ENCODE data around the gene ACAD9. TPM values are rescaled to one million over a fixed set of nuclear protein-coding genes. Genes with fewer than 3 reads are reported as not detected.
A peak's percentile ranks its signal among the peaks of the same experiment; 100 is the strongest.

Gene ACAD9
- total RNA-seq, 5 donors from 2014 or later (not counting 1 experiment from before 2014, with no cell fraction given): 45.1 to 91.5 (median 54.3) TPM

DNA sequence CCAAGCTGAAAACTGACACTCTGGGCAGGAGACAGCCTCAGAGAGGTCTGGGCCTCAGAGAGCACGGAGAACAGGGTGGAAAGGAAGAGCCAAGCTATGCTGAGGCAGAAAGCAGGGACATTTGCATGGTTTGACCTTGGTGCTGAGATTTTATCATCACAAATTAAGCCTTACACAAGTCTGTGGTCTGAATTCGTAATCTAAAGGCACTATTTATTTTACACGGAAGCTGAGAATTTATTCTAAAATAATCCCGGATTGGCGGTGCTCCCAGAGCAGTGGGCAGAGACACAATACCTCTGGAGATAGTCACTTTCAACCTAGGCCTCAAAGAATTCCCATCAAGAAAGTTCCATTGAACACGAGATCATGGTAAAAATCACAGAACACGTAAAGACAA lies 67.0 kb downstream of the ACAD9 start:
- ChIA-PET POLR2A (interaction anchor here in 1 of 2 donors (0.7 kb wide), 1 partner anchor 46 kb away, joined by 4 read pairs; no protein-coding TSS in a partner anchor), CTCF (interaction anchor here in 1 of 2 donors (0.5 kb wide), 1 partner anchor 199 kb away, joined by 3 read pairs; no protein-coding TSS in a partner anchor)
- H3K36me3 ChIP-seq (ENCODE audit: control insufficient read depth in 2 of 2, extremely low read depth in 1 of 2, insufficient read depth in 1 of 2, low read length in 1 of 2): no peaks in the 10 kb centered on the region
- ATAC-seq (replicated peaks in 1 of 4) (no peak), DNase-seq (no peak)
- Mint-ChIP-seq H3K4me3 (no peak overlapping the region), H3K9me3 (no peaks in the 10 kb centered on the region), H3K36me3 (no peaks in the 10 kb centered on the region), H3K27me3 (peaks cover 5 to 9% of the 10 kb centered on the region in 2 donors), H3K4me1 (no peaks in the 10 kb centered on the region), H3K27ac (no peak overlapping the region)
- no peaks in the 10 kb centered on the region for H3K4me1 ChIP-seq (ENCODE audit: control insufficient read depth in 1 of 2, extremely low read depth in 1 of 2, insufficient read depth in 2 of 2, low read length in 2 of 2)
- WGBS (ENCODE audit: insufficient coverage): 91% methylated on average over 5 of the region's 7 CpGs
- no peak overlapping the region for H3K4me3 ChIP-seq (ENCODE audit: control insufficient read depth in 1 of 2, extremely low read depth in 1 of 2, low read length in 1 of 2)
- H3K27ac ChIP-seq (ENCODE audit: low read length): no peak overlapping the region
- H3K27me3 ChIP-seq (replicated peaks in 1 of 2; ENCODE audit: control insufficient read depth in 2 of 2, extremely low read depth in 1 of 2, insufficient read depth in 2 of 2, low read length in 1 of 2): peaks cover 0 to 23% of the 10 kb centered on the region in 2 experiments
- no peaks in the 10 kb centered on the region for H3K9me3 ChIP-seq

DNA sequence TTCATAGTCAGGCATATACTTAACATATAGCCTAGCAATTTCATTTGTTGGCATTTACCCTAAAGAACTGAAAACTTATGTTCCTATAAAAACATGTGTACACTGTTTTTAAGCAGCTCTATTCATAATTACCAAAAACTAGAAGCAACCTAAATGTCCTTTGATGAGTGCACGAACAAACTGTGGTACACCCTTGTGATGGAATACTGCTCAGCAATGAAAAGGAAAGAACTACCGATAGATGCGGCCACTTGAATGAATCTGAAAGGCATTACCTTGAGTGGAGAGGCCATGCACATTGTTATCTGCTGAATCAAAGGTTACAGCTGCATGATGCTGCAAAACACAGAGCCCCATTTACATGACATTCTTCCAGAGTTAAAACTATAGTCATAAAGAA lies 69.7 kb downstream of the ACAD9 start:
- H3K36me3 ChIP-seq (ENCODE audit: control insufficient read depth in 2 of 2, extremely low read depth in 1 of 2, insufficient read depth in 1 of 2, low read length in 1 of 2): no peaks in the 10 kb centered on the region
- no peaks in the 10 kb centered on the region for H3K4me1 Mint-ChIP-seq

DNA sequence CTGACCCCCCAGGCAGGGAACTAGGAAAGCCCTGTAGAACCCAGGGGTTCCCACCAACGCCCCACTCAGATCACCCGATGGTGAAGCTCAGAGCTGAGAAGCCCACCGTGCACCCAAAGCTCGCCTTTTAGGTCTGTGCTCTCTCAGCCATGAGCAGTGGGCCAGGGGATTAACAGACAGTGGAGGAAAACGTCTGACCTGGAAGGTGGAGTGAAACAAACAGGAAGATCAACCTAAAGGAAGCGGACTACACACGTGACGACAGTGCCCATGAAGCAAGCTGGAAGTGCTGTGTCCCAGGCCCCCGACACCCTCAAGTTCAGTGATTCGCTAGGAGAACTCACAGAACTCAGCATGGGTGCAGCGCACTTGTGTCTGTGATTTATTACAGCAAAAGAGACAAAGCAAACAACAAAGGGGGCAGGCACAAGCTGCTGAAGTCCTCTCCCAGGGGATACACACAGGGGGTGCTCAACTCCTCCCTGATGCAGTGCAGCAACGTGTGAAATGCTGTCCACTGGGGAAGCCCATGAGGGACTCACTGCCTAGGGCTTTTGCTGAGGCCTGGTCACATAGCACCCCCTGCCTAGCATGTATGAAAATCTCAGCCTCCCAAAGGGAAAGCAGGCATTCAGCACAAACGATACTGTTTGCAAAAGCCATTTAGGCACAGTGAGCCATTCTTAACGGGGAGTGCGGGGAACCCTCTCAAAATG lies 71.0 kb downstream of the ACAD9 start:
- H3K27ac ChIP-seq (ENCODE audit: low read length): no peak overlapping the region
- peaks cover 0 to 5% of the 10 kb centered on the region in 2 experiments for H3K27me3 ChIP-seq (replicated peaks in 1 of 2; ENCODE audit: control insufficient read depth in 2 of 2, extremely low read depth in 1 of 2, insufficient read depth in 2 of 2, low read length in 1 of 2)
- no peaks in the 10 kb centered on the region for H3K36me3 ChIP-seq (ENCODE audit: control insufficient read depth in 2 of 2, extremely low read depth in 1 of 2, insufficient read depth in 1 of 2, low read length in 1 of 2)
- 69% methylated on average over 14 of the region's 15 CpGs for WGBS (ENCODE audit: insufficient coverage)
- H3K4me3 ChIP-seq (ENCODE audit: control insufficient read depth in 1 of 2, extremely low read depth in 1 of 2, low read length in 1 of 2): no peak overlapping the region
- CTCF ChIA-PET: interaction anchor here in 1 of 2 donors (1.3 kb wide), 1 partner anchor 19 kb away, joined by 3 read pairs; no protein-coding TSS in a partner anchor
- Mint-ChIP-seq H3K36me3 (no peaks in the 10 kb centered on the region), H3K4me1 (no peaks in the 10 kb centered on the region), H3K27ac (no peak overlapping the region), H3K9me3 (no peaks in the 10 kb centered on the region), H3K27me3 (no peaks in the 10 kb centered on the region), H3K4me3 (no peak overlapping the region)
- H3K9me3 ChIP-seq: no peaks in the 10 kb centered on the region
- peak in 12 of 35 experiments; percentile 2 to 48 (median 14) for DNase-seq
- no peaks in the 10 kb centered on the region for H3K4me1 ChIP-seq (ENCODE audit: control insufficient read depth in 1 of 2, extremely low read depth in 1 of 2, insufficient read depth in 2 of 2, low read length in 2 of 2)
- POLR2A ChIA-PET: interaction anchor here in 1 of 2 donors (0.5 kb wide), 1 partner anchor 127 kb away, joined by 3 read pairs; no protein-coding TSS in a partner anchor
- ATAC-seq (replicated peaks in 1 of 4): peak; percentile 23 to 60 (median 50)

More for the DNA sequence above, 69.7 kb downstream of the ACAD9 start:
- H3K27me3 ChIP-seq (replicated peaks in 1 of 2; ENCODE audit: control insufficient read depth in 2 of 2, extremely low read depth in 1 of 2, insufficient read depth in 2 of 2, low read length in 1 of 2): peaks cover 0 to 13% of the 10 kb centered on the region in 2 experiments
- ChIA-PET POLR2A (no interaction called here), CTCF (interaction anchor here in 1 of 2 donors (1.3 kb wide), 1 partner anchor 17 kb away, joined by 3 read pairs; no protein-coding TSS in a partner anchor)
- no peaks in the 10 kb centered on the region for H3K9me3 Mint-ChIP-seq
- no peak overlapping the region for H3K27ac Mint-ChIP-seq
- ATAC-seq (replicated peaks in 1 of 4) (no peak), DNase-seq (no peak)
- WGBS (ENCODE audit: insufficient coverage): 100% methylated on average over 1 of the region's 3 CpGs
- no peaks in the 10 kb centered on the region for H3K36me3 Mint-ChIP-seq
- no peaks in the 10 kb centered on the region for H3K4me1 ChIP-seq (ENCODE audit: control insufficient read depth in 1 of 2, extremely low read depth in 1 of 2, insufficient read depth in 2 of 2, low read length in 2 of 2)
- H3K4me3 Mint-ChIP-seq: no peak overlapping the region
- H3K27ac ChIP-seq (ENCODE audit: low read length): no peak overlapping the region
- H3K27me3 Mint-ChIP-seq: peaks cover 0 to 9% of the 10 kb centered on the region in 2 donors
- no peaks in the 10 kb centered on the region for H3K9me3 ChIP-seq
- no peak overlapping the region for H3K4me3 ChIP-seq (ENCODE audit: control insufficient read depth in 1 of 2, extremely low read depth in 1 of 2, low read length in 1 of 2)

DNA sequence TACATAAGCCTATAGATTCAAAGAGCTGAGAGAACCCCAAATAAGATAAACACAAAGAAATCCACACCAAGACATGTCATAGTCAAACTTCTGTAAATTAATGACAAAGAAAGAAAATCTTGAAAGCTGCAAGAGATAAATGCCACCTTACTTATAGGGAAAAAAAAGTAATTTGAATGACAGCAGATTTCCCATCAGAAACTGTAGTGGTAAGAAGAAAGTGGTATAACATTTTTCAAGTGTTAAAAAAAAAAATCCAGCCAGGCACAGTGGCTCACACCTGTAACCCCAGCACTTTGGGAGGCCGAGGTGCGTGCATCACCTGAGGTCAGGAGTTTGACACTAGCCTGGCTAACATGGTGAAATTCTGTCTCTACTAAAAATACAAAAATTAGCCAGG lies 77.0 kb downstream of the ACAD9 start:
- ChIA-PET CTCF (no interaction called here), POLR2A (no interaction called here)
- Histone ChIP-seq H3K4me3 (ENCODE audit: control insufficient read depth in 1 of 2, extremely low read depth in 1 of 2, low read length in 1 of 2) (no peak overlapping the region), H3K27me3 (replicated peaks in 1 of 2; ENCODE audit: control insufficient read depth in 2 of 2, extremely low read depth in 1 of 2, insufficient read depth in 2 of 2, low read length in 1 of 2) (no peaks in the 10 kb centered on the region), H3K36me3 (ENCODE audit: control insufficient read depth in 2 of 2, extremely low read depth in 1 of 2, insufficient read depth in 1 of 2, low read length in 1 of 2) (no peaks in the 10 kb centered on the region), H3K9me3 (no peaks in the 10 kb centered on the region), H3K27ac (ENCODE audit: low read length) (no peak overlapping the region), H3K4me1 (ENCODE audit: control insufficient read depth in 1 of 2, extremely low read depth in 1 of 2, insufficient read depth in 2 of 2, low read length in 2 of 2) (no peaks in the 10 kb centered on the region)
- no peak for DNase-seq
- Mint-ChIP-seq H3K9me3 (peaks cover 0 to 5% (median 5%) of the 10 kb centered on the region in 3 donors), H3K4me1 (no peaks in the 10 kb centered on the region), H3K27me3 (no peaks in the 10 kb centered on the region), H3K27ac (no peak overlapping the region), H3K36me3 (no peaks in the 10 kb centered on the region), H3K4me3 (no peak overlapping the region)
- no peak for ATAC-seq (replicated peaks in 1 of 4)
- WGBS (ENCODE audit: insufficient coverage): 63% methylated on average over 2 of the region's 2 CpGs

Other genes starting within 250 kb of the ACAD9 start
- 100 to 1,000 TPM in 3 of 5 donors, 10 to 100 TPM in 2; 86.1 to 119 (median 100) TPM for gene RPN1, start 228.8 kb upstream of the ACAD9 start, total RNA-seq
- gene RAB7A, start 153.4 kb upstream of the ACAD9 start, total RNA-seq: 100 to 1,000 TPM; 130 to 161 (median 140) TPM
- under 1 TPM; 0.13 to 0.49 (median 0.26) TPM for gene CFAP92, start 114.5 kb downstream of the ACAD9 start, total RNA-seq
- under 1 TPM; 0.20 to 0.43 (median 0.30) TPM for gene EFCC1, start 121.7 kb downstream of the ACAD9 start, total RNA-seq
- not detected for gene GP9, start 181.2 kb downstream of the ACAD9 start, total RNA-seq
- 10 to 100 TPM; 53.8 to 96.9 (median 77.6) TPM for gene RAB43, start 242.2 kb downstream of the ACAD9 start, total RNA-seq

Measured in T-cell (primary cell).